Midbrain (tissue), 1 donor: ENCODE results near the gene UBE2L6.

Experiments used
- DNase-seq: peaks from one replicate; lab custom pipeline; 2025; lab: John Stamatoyannopoulos, UW

UBE2L6 gene

GRCh38 chr11:57530215-57530595, 37.3 kb downstream of the UBE2L6 start:
- DNase-seq, result no peak

- DNase-seq, result no peak
Observed at GRCh38 chr11:57529012-57529411, 38.5 kb downstream of the UBE2L6 start.

- peak; percentile 76 for DNase-seq
Observed at GRCh38 chr11:57527056-57527631, 40.3 kb downstream of the UBE2L6 start.

- no peak for DNase-seq
Observed at GRCh38 chr11:57523419-57523818, 44.1 kb downstream of the UBE2L6 start.

- no peak for DNase-seq
Observed at GRCh38 chr11:57521116-57521515, 46.4 kb downstream of the UBE2L6 start.

- no peak for DNase-seq
Observed at GRCh38 chr11:57516061-57516443, 51.4 kb downstream of the UBE2L6 start.

GRCh38 chr11:57515332-57516060, 52.0 kb downstream of the UBE2L6 start, which contains the start of gene SLC43A1:
SLC43A1 (minus strand) TSS chr11:57515702; CDS start chr11:57514111, 1,591 bp downstream.
- DNase-seq, result no peak

GRCh38 chr11:57514538-57515331, 52.7 kb downstream of the UBE2L6 start:
- DNase-seq, result no peak

GRCh38 chr11:57513911-57514537, 53.4 kb downstream of the UBE2L6 start:
- no peak for DNase-seq

- no peak for DNase-seq
Observed at GRCh38 chr11:57513452-57513795, 54.0 kb downstream of the UBE2L6 start.

- DNase-seq, result no peak
Observed at GRCh38 chr11:57512646-57513451, 54.6 kb downstream of the UBE2L6 start.

- DNase-seq, result no peak
Observed at GRCh38 chr11:57511741-57512430, 55.6 kb downstream of the UBE2L6 start.

- no peak for DNase-seq
Observed at GRCh38 chr11:57508341-57509170, 58.9 kb downstream of the UBE2L6 start.

GRCh38 chr11:57506522-57506921, 61.0 kb downstream of the UBE2L6 start:
- DNase-seq, result no peak

- DNase-seq, result no peak
Observed at GRCh38 chr11:57504511-57504910, 63.0 kb downstream of the UBE2L6 start.

- DNase-seq, result no peak
Observed at GRCh38 chr11:57502870-57503269, 64.6 kb downstream of the UBE2L6 start.

GRCh38 chr11:57502376-57502775, 65.1 kb downstream of the UBE2L6 start:
- no peak for DNase-seq

- no peak for DNase-seq
Observed at GRCh38 chr11:57501953-57502352, 65.5 kb downstream of the UBE2L6 start.
